ENCODE data around the gene UPF2.

- TF ChIP-seq GATA2 (IDR thresholded peaks at IDR 0.05; ENCODE audit: low read depth, low read length) (no peak), GATA3 (IDR thresholded peaks at IDR 0.05; ENCODE audit: low read depth, low read length) (no peak)
Observed at GRCh38 chr10:12073526-12073925, 30.9 kb upstream of the UPF2 start.

All from SH-SY5Y (cell line).